Stimulated activated CD8-positive, alpha-beta memory T cell treated with anti-CD3 and anti-CD28 coated beads, Interleukin-2, amount 100 ng/mL, for 1 hour (primary cell): Measurements from ENCODE around the gene SPPL2B.
"Not testable (repeated sequence)": the region's sequence is repeated elsewhere in the genome, so short reads cannot be mapped to it uniquely, and the experiment has no call there.

Experiments
- DNase-seq, 2 donors: peaks; one replicate each; pipeline ENCODE4 v3.0.0-alpha.2; 2020; ENCODE audit warnings: low read depth in 2 of 2

SPPL2B gene

GRCh38 chr19:2328401-2329148, at the start of gene SPPL2B, which contains the start of gene LSM7:
TSS of gene SPPL2B (plus strand) at chr19:2328684. CDS start at chr19:2328710, 26 bp downstream.
TSS of gene LSM7 (minus strand) at chr19:2328586. CDS start at chr19:2328566, 20 bp downstream.
- DNase-seq = peak; percentile 87

- DNase-seq = no peak
Observed at GRCh38 chr19:2280633-2281264, 47.7 kb upstream of the SPPL2B start.

GRCh38 chr19:2281265-2282061, 47.0 kb upstream of the SPPL2B start:
- DNase-seq = not testable (repeated sequence)

- DNase-seq = no peak
Observed at GRCh38 chr19:2282062-2282861, 46.2 kb upstream of the SPPL2B start, which contains the start of gene PEAK3. TSS of gene PEAK3 (minus strand) at chr19:2282175. CDS start at chr19:2280931, 1,244 bp downstream.

- no peak for DNase-seq
Observed at GRCh38 chr19:2282862-2283237, 45.6 kb upstream of the SPPL2B start.

- no peak for DNase-seq
Observed at GRCh38 chr19:2283835-2284507, 44.5 kb upstream of the SPPL2B start.

- no peak for DNase-seq
Observed at GRCh38 chr19:2286402-2287140, 41.9 kb upstream of the SPPL2B start.

GRCh38 chr19:2287585-2288337, 40.7 kb upstream of the SPPL2B start:
- DNase-seq = no peak

- DNase-seq = no peak
Observed at GRCh38 chr19:2288338-2288817, 40.1 kb upstream of the SPPL2B start.

GRCh38 chr19:2288818-2289713, 39.4 kb upstream of the SPPL2B start:
- no peak for DNase-seq

GRCh38 chr19:2289714-2290435, 38.6 kb upstream of the SPPL2B start:
- no peak for DNase-seq

GRCh38 chr19:2290441-2291184, 37.9 kb upstream of the SPPL2B start:
- no peak for DNase-seq

- no peak for DNase-seq
Observed at GRCh38 chr19:2291185-2291751, 37.2 kb upstream of the SPPL2B start.

- no peak for DNase-seq
Observed at GRCh38 chr19:2294687-2295335, 33.7 kb upstream of the SPPL2B start.

- no peak for DNase-seq
Observed at GRCh38 chr19:2296141-2296540, 32.3 kb upstream of the SPPL2B start.

GRCh38 chr19:2300533-2300932, 28.0 kb upstream of the SPPL2B start:
- no peak for DNase-seq
